ENCODE results near the gene FRMD4A. TPM values are rescaled to one million over a fixed set of nuclear protein-coding genes. Genes with fewer than 3 reads are reported as not detected.

FRMD4A gene
- total RNA-seq, 1 experiment from 2014 or later: 7.0 TPM

- H3K4me3 Mint-ChIP-seq (ENCODE audit: low read depth, unreplicated experiment): no peak overlapping the region
- no peaks in the 10 kb centered on the region for H3K4me1 Mint-ChIP-seq (ENCODE audit: low read depth, unreplicated experiment)
- BruUV-seq (replicated peaks): no TSS peak
- intact Hi-C loops (cut with micrococcal nuclease; ENCODE audit: unreplicated experiment): no loop called here
- H3K27ac Mint-ChIP-seq (ENCODE audit: unreplicated experiment): no peak overlapping the region
- H3K9me3 Mint-ChIP-seq (ENCODE audit: low read depth, unreplicated experiment): no peaks in the 10 kb centered on the region
- CTCF ChIA-PET: no interaction called here
- H3K27me3 Mint-ChIP-seq (ENCODE audit: unreplicated experiment): peaks cover 43% of the 10 kb centered on the region
- DNase-seq: no peak
- no peak for TF ChIP-seq CTCF (IDR thresholded peaks at IDR 0.05; ENCODE audit: unreplicated experiment)
- no peaks in the 10 kb centered on the region for H3K36me3 Mint-ChIP-seq (ENCODE audit: insufficient read depth, unreplicated experiment)
These were observed 24.5 kb downstream of the FRMD4A start for GRCh38 chr10:14306190-14306589.

- CTCF ChIA-PET: no interaction called here
- no peak overlapping the region for H3K27ac Mint-ChIP-seq (ENCODE audit: unreplicated experiment)
- H3K9me3 Mint-ChIP-seq (ENCODE audit: low read depth, unreplicated experiment): no peaks in the 10 kb centered on the region
These were observed 26.7 kb downstream of the FRMD4A start for GRCh38 chr10:14304046-14304445.

GRCh38 chr10:14302035-14302434, 28.7 kb downstream of the FRMD4A start:
- no peak for TF ChIP-seq CTCF (IDR thresholded peaks at IDR 0.05; ENCODE audit: unreplicated experiment)
- no TSS peak for BruUV-seq (replicated peaks)
- peaks cover 9% of the 10 kb centered on the region for H3K27me3 Mint-ChIP-seq (ENCODE audit: unreplicated experiment)
- no peak overlapping the region for H3K27ac Mint-ChIP-seq (ENCODE audit: unreplicated experiment)
- no peaks in the 10 kb centered on the region for H3K36me3 Mint-ChIP-seq (ENCODE audit: insufficient read depth, unreplicated experiment)
- no peak for DNase-seq
- CTCF ChIA-PET: no interaction called here
- intact Hi-C loops (cut with micrococcal nuclease; ENCODE audit: unreplicated experiment): loop anchor here (5.0 kb wide), 1 partner anchor 175 kb away; no protein-coding TSS in a partner anchor
- no peaks in the 10 kb centered on the region for H3K9me3 Mint-ChIP-seq (ENCODE audit: low read depth, unreplicated experiment)
- H3K4me3 Mint-ChIP-seq (ENCODE audit: low read depth, unreplicated experiment): no peak overlapping the region
- no peaks in the 10 kb centered on the region for H3K4me1 Mint-ChIP-seq (ENCODE audit: low read depth, unreplicated experiment)

More at GRCh38 chr10:14304046-14304445, 26.7 kb downstream of the FRMD4A start:
- Mint-ChIP-seq H3K4me1 (ENCODE audit: low read depth, unreplicated experiment) (no peaks in the 10 kb centered on the region), H3K27me3 (ENCODE audit: unreplicated experiment) (peaks cover 21% of the 10 kb centered on the region), H3K36me3 (ENCODE audit: insufficient read depth, unreplicated experiment) (no peaks in the 10 kb centered on the region), H3K4me3 (ENCODE audit: low read depth, unreplicated experiment) (no peak overlapping the region)
- no peak for TF ChIP-seq CTCF (IDR thresholded peaks at IDR 0.05; ENCODE audit: unreplicated experiment)
- no TSS peak for BruUV-seq (replicated peaks)
- DNase-seq: no peak
- intact Hi-C loops (cut with micrococcal nuclease; ENCODE audit: unreplicated experiment): loop anchor here (5.0 kb wide), 1 partner anchor 173 kb away; no protein-coding TSS in a partner anchor

GRCh38 chr10:14299556-14299955, 31.2 kb downstream of the FRMD4A start:
- no peak for TF ChIP-seq CTCF (IDR thresholded peaks at IDR 0.05; ENCODE audit: unreplicated experiment)
- intact Hi-C loops (cut with micrococcal nuclease; ENCODE audit: unreplicated experiment): no loop called here
- peaks cover 21% of the 10 kb centered on the region for H3K27me3 Mint-ChIP-seq (ENCODE audit: unreplicated experiment)
- H3K36me3 Mint-ChIP-seq (ENCODE audit: insufficient read depth, unreplicated experiment): no peaks in the 10 kb centered on the region
- no peaks in the 10 kb centered on the region for H3K4me1 Mint-ChIP-seq (ENCODE audit: low read depth, unreplicated experiment)
- CTCF ChIA-PET: no interaction called here
- BruUV-seq (replicated peaks): no TSS peak
- H3K9me3 Mint-ChIP-seq (ENCODE audit: low read depth, unreplicated experiment): no peaks in the 10 kb centered on the region
- DNase-seq: no peak
- no peak overlapping the region for H3K27ac Mint-ChIP-seq (ENCODE audit: unreplicated experiment)
- no peak overlapping the region for H3K4me3 Mint-ChIP-seq (ENCODE audit: low read depth, unreplicated experiment)
